HepG2 (cell line): ENCODE results near the gene FMNL2. TPM values are rescaled to one million over a fixed set of nuclear protein-coding genes. Genes with fewer than 3 reads are reported as not detected.

Source experiments
- ATAC-seq: fragments of 200-7000 bp; cut with Tn5 transposase; 3 replicates; pipeline ENCODE4 v1.9.1; 2020; ENCODE audit warnings: mild to moderate bottlenecking, moderate library complexity
- BruUV-seq: library from RNA; stranded (reverse); fragments of 400-500 nt; replicated peaks from 2 replicates; lab custom pipeline; 2021; lab: Mats Ljungman, UMichigan
- CTCF ChIA-PET: fragments of 300-600 bp; formaldehyde crosslinking; extraction: SDS; loops from one replicate; lab custom pipeline; 2021; ENCODE audit warnings: low total read pairs, inconsistent platforms, low intra/inter-chr PET ratio; lab: Yijun Ruan, JAX
- POLR2A ChIA-PET: fragments of 350-600 bp; sonication (Branson Sonifier 250); formaldehyde crosslinking; loops from one replicate; lab custom pipeline; 2020; ENCODE audit warnings: antibody characterized with exemption, inconsistent platforms; lab: Yijun Ruan, JAX
- DNase-seq: peaks from one replicate; pipeline ENCODE4 v3.0.0-alpha.2; 2015; ENCODE audit warnings: low spot score
- FAIRE-seq: peaks from 3 replicates; lab custom pipeline; 2011; peaks lifted over from hg19 to GRCh38; lab: Jason Lieb, UNC
- H2AFZ ChIP-seq: one replicate; pipeline ENCODE4 v1.6.1; 2011; ENCODE audit warnings: low read length, inconsistent platforms
- H3K27ac ChIP-seq: fragments of 300-600 bp; 3 replicates; pipeline ENCODE4 v1.8.0; 2011; ENCODE audit warnings: mixed run types, mild to moderate bottlenecking, mixed read lengths, low read length, inconsistent platforms; ENCODE audit not compliant: insufficient read depth; ENCODE audit errors: extremely low read length
- H3K27me3 ChIP-seq, 2 experiments: fragments of 200-600 bp in 1 of 2; 2 replicates in 1 of 2; 3 replicates in 1 of 2; pipeline versions ENCODE4 v1.6.0 to v1.8.0; 2011; ENCODE audit warnings: low read length in 2 of 2, mild to moderate bottlenecking in 2 of 2, moderate library complexity in 2 of 2, inconsistent platforms in 1 of 2; ENCODE audit not compliant: insufficient read depth in 2 of 2, control insufficient read depth in 1 of 2
- H3K36me3 ChIP-seq, 2 experiments: fragments of 200-600 bp in 1 of 2; replicated peaks in 1 of 2; 2 replicates in 1 of 2; 3 replicates in 1 of 2; pipeline versions ENCODE4 v1.5.1 to v1.8.0; 2011; ENCODE audit warnings: low read length in 2 of 2, inconsistent platforms in 1 of 2; ENCODE audit not compliant: insufficient read depth in 2 of 2, control insufficient read depth in 1 of 2
- H3K4me1 ChIP-seq: 2 replicates; pipeline ENCODE4 v1.5.1; 2012; ENCODE audit warnings: low read length, inconsistent platforms; ENCODE audit not compliant: insufficient read depth
- H3K4me2 ChIP-seq: 2 replicates; pipeline ENCODE4 v1.6.0; 2011; ENCODE audit warnings: low read depth, low read length, inconsistent platforms
- H3K4me3 ChIP-seq, 3 experiments: fragments of 200-600 bp in 1 of 3; sonication (generic), shearing (Covaris generic) in 1 of 3; replicated peaks in 1 of 3; 2 replicates each; pipeline ENCODE4 v1.5.1; 2011 to 2016; ENCODE audit warnings: low read length in 3 of 3, inconsistent platforms in 2 of 3, low read depth in 2 of 3, mild to moderate bottlenecking in 2 of 3, control low read depth in 1 of 3, mixed read lengths in 1 of 3; ENCODE audit not compliant: insufficient read depth in 1 of 3
- H3K79me2 ChIP-seq: one replicate; pipeline ENCODE4 v1.6.1; 2011; ENCODE audit warnings: low read length, inconsistent platforms; ENCODE audit not compliant: insufficient read depth
- H3K9ac ChIP-seq: 2 replicates; pipeline ENCODE4 v1.6.0; 2011; ENCODE audit warnings: mild to moderate bottlenecking, low read depth, low read length, inconsistent platforms; ENCODE audit not compliant: insufficient read depth
- H3K9me3 ChIP-seq: 2 replicates; pipeline ENCODE4 v1.5.1; 2012; ENCODE audit warnings: mild to moderate bottlenecking, low read length
- H4K20me1 ChIP-seq: 2 replicates; pipeline ENCODE4 v1.6.0; 2011; ENCODE audit warnings: inconsistent platforms, mild to moderate bottlenecking, low read length, moderate library complexity; ENCODE audit not compliant: insufficient read depth
- EHMT2 ChIP-seq: fragments of 200-600 bp; sonication (generic); IDR thresholded peaks from 2 replicates; pipeline ENCODE4 v1.7.0; 2017; ENCODE audit warnings: antibody characterized with exemption, low read depth, low read length, borderline replicate concordance
- ELF1 ChIP-seq: sonication (generic); formaldehyde crosslinking; IDR thresholded peaks from 2 replicates; pipeline ENCODE4 v1.4.0; 2020; ENCODE audit warnings: missing genetic modification reagents
- GATA4 ChIP-seq: sonication (generic); IDR thresholded peaks from 2 replicates; pipeline ENCODE4 v1.6.1; 2016; ENCODE audit warnings: antibody characterized with exemption, low read depth, borderline replicate concordance
- GTF2F1 ChIP-seq: fragments of 150-350 bp; IDR thresholded peaks from 2 replicates; pipeline ENCODE4 v1.6.1; 2014; ENCODE audit warnings: low read length
- ISX ChIP-seq: sonication (generic); formaldehyde crosslinking; conservative IDR thresholded peaks from 2 replicates; pipeline ENCODE4 v1.5.0; 2020; ENCODE audit warnings: missing genetic modification reagents
- KMT2B ChIP-seq: IDR thresholded peaks from 2 replicates; pipeline ENCODE4 v1.6.1; 2016; ENCODE audit warnings: missing genetic modification reagents, missing compliant biosample characterization
- LBX2 ChIP-seq: sonication (generic); formaldehyde crosslinking; IDR thresholded peaks from 2 replicates; pipeline ENCODE4 v1.5.0; 2020; ENCODE audit warnings: missing genetic modification reagents, mild to moderate bottlenecking, borderline replicate concordance
- MAFF ChIP-seq: IDR thresholded peaks from 2 replicates; pipeline ENCODE4 v1.6.1; 2011; ENCODE audit warnings: low read depth, low read length, improper control_type of control experiment
- MLX ChIP-seq: IDR thresholded peaks from 2 replicates; pipeline ENCODE4 v1.6.1; 2016
- MYPOP ChIP-seq: sonication (generic); formaldehyde crosslinking; IDR thresholded peaks from 2 replicates; pipeline ENCODE4 v1.8.1; 2023; ENCODE audit warnings: mild to moderate bottlenecking, moderate library complexity, missing genetic modification reagents
- NFRKB ChIP-seq: fragments of 450-650 bp; IDR thresholded peaks from 2 replicates; pipeline ENCODE4 v1.6.1; 2017
- SRSF1 ChIP-seq: fragments of 200-400 bp; formaldehyde crosslinking; optimal IDR thresholded peaks from 2 replicates; pipeline ENCODE3; 2017; ENCODE audit warnings: mild to moderate bottlenecking, low read depth, low read length, moderate library complexity
- TOE1 ChIP-seq: sonication (generic); formaldehyde crosslinking; IDR thresholded peaks from 2 replicates; pipeline ENCODE4 v1.4.0; 2020; ENCODE audit warnings: mild to moderate bottlenecking, missing genetic modification reagents
- YEATS2 ChIP-seq: sonication (generic); formaldehyde crosslinking; IDR thresholded peaks from 2 replicates; pipeline ENCODE4 v1.4.0; 2020; ENCODE audit warnings: missing genetic modification reagents, borderline replicate concordance
- ZFAT ChIP-seq: sonication (generic); formaldehyde crosslinking; conservative IDR thresholded peaks from 2 replicates; pipeline ENCODE4 v1.8.1; 2023; ENCODE audit warnings: missing genetic modification reagents, inconsistent platforms
- ZGPAT ChIP-seq: IDR thresholded peaks from 2 replicates; pipeline ENCODE4 v1.6.1; 2016; ENCODE audit warnings: mild to moderate bottlenecking
- ZNF496 ChIP-seq: sonication (generic); formaldehyde crosslinking; IDR thresholded peaks from 2 replicates; pipeline ENCODE4 v1.8.1; 2023; ENCODE audit warnings: mild to moderate bottlenecking, moderate library complexity, missing genetic modification reagents; ENCODE audit not compliant: insufficient replicate concordance
- ZNF546 ChIP-seq: sonication (generic); formaldehyde crosslinking; conservative IDR thresholded peaks from 2 replicates; pipeline ENCODE4 v1.8.1; 2023; ENCODE audit warnings: mild to moderate bottlenecking, missing genetic modification reagents
- WGBS: methylation state at CpG from one replicate; pipeline ENCODE4 v1.1.6; 2017; ENCODE audit warnings: low lambda C conversion rate; 5-methylcytosine and 5-hydroxymethylcytosine counted together
- in situ Hi-C: cut with HindIII; loops from 2 replicates; pipeline ENCODE4 v1.10.0; 2017; ENCODE audit warnings: low pct_unique_long_range_greater_than_20kb; ENCODE audit not compliant: extremely low pct_ligation_motif_present
- intact Hi-C: fragments of 100-400 bp; cut with micrococcal nuclease; formaldehyde crosslinking; loops from one replicate; pipeline ENCODE4 v1.10.0; 2022; ENCODE audit not compliant: unreplicated experiment
- polyA plus RNA-seq, 8 experiments: library from polyadenylated mRNA; depleted of rRNA in 3 of 8; stranded (reverse) in 7 of 8; unstranded in 1 of 8; fragments of >200 nt; fragmentation: Illumina TruSeq in 4 of 8; extraction: Trizol in 4 of 8; gene quantifications; 2 replicates each; pipeline versions ENCODE4 v1.2.1 to v1.2.3, GENCODE V29; 2011 to 2016; ENCODE audit warnings: low read depth in 4 of 8, missing spikeins in 1 of 8, mixed read lengths in 1 of 8; ENCODE audit not compliant: insufficient read depth in 1 of 8
- total RNA-seq, 5 experiments: library from RNA; depleted of rRNA; stranded (reverse); fragments of >200 nt; fragmentation: Illumina TruSeq; extraction: Trizol; gene quantifications; 2 replicates each; pipeline ENCODE4 v1.2.3, GENCODE V29; 2016; ENCODE audit warnings: low read depth in 1 of 5

FMNL2 gene
- total and polyA plus RNA-seq, 2 of the 13 experiments (the other 11 are each of a cell fraction or from before 2014, with no cell fraction given), result 66.5 to 67.7 TPM

GRCh38 chr2:152572031-152572430 is 237.1 kb downstream of the FMNL2 start:
- Histone ChIP-seq H3K9me3 (no peaks in the 10 kb centered on the region), H3K9ac (no peak overlapping the region), H3K4me3 (no peak overlapping the region), H3K4me1 (no peaks in the 10 kb centered on the region), H3K27me3 (no peaks in the 10 kb centered on the region), H4K20me1 (no peaks in the 10 kb centered on the region), H3K27ac (no peak overlapping the region), H3K79me2 (peaks cover 6% of the 10 kb centered on the region), H3K36me3 (peaks cover 18 to 53% of the 10 kb centered on the region in 2 experiments), H3K4me2 (no peak overlapping the region), H2AFZ (no peak overlapping the region)
- intact Hi-C loops (no loop called here), in situ Hi-C loops (no loop called here)
- BruUV-seq, result no TSS peak
- ChIA-PET POLR2A (no interaction called here), CTCF (no interaction called here)
- TF ChIP-seq ZNF546 (CRISPR knock-in tag) (no peak), EHMT2 (no peak), GTF2F1 (no peak), ELF1 (CRISPR knock-in tag) (no peak), ISX (CRISPR knock-in tag) (no peak)
- ATAC-seq (no peak), FAIRE-seq (no peak), DNase-seq (no peak)
- WGBS, result 95% methylated on average over 1 of the region's 1 CpG

GRCh38 chr2:152573168-152573567 is 238.2 kb downstream of the FMNL2 start:
- H3K79me2 ChIP-seq, result peaks cover 4% of the 10 kb centered on the region
- CTCF ChIA-PET, result no interaction called here
- DNase-seq (no peak), FAIRE-seq (no peak), ATAC-seq (no peak)
- no peak overlapping the region for H3K4me3 ChIP-seq
- H3K4me2 ChIP-seq, result no peak overlapping the region
- in situ Hi-C loops (no loop called here), intact Hi-C loops (no loop called here)
- H4K20me1 ChIP-seq, result no peaks in the 10 kb centered on the region
- no peaks in the 10 kb centered on the region for H3K9me3 ChIP-seq
- H2AFZ ChIP-seq, result no peak overlapping the region
- H3K4me1 ChIP-seq, result no peaks in the 10 kb centered on the region
- H3K27me3 ChIP-seq, result no peaks in the 10 kb centered on the region
- no peak overlapping the region for H3K9ac ChIP-seq
- peaks cover 15 to 59% of the 10 kb centered on the region in 2 experiments for H3K36me3 ChIP-seq
- no TSS peak for BruUV-seq
- no peak overlapping the region for H3K27ac ChIP-seq
- WGBS, result 95% methylated on average over 4 of the region's 4 CpGs
- POLR2A ChIA-PET, result no interaction called here
- TF ChIP-seq TOE1 (CRISPR knock-in tag) (no peak), NFRKB (no peak), MLX (CRISPR knock-in tag) (no peak), MYPOP (CRISPR knock-in tag) (no peak), ZGPAT (CRISPR knock-in tag) (no peak), MAFF (no peak), KMT2B (CRISPR knock-in tag) (no peak), ZNF496 (no peak), YEATS2 (CRISPR knock-in tag) (no peak), GATA4 (no peak), SRSF1 (no peak), ZFAT (no peak), LBX2 (CRISPR knock-in tag) (no peak)
